HTERT RPE-1 (cell line): ENCODE data around the gene USH1G.
"Not testable (repeated sequence)": the region's sequence is repeated elsewhere in the genome, so short reads cannot be mapped to it uniquely, and the experiment has no call there.

Experiments used
- in situ Hi-C: fragments of 300-500 bp; cut with MboI; formaldehyde crosslinking; loops from 4 replicates; pipeline ENCODE4 v1.14.3; 2020; ENCODE audit warnings: low sequenced_read_pairs

The USH1G gene

GRCh38 chr17:74922694-74923537 is at the start of gene USH1G:
TSS of gene USH1G (minus strand) at chr17:74923255. CDS start at chr17:74923073, 182 bp downstream.
- in situ Hi-C loops = no loop called here

DNA sequence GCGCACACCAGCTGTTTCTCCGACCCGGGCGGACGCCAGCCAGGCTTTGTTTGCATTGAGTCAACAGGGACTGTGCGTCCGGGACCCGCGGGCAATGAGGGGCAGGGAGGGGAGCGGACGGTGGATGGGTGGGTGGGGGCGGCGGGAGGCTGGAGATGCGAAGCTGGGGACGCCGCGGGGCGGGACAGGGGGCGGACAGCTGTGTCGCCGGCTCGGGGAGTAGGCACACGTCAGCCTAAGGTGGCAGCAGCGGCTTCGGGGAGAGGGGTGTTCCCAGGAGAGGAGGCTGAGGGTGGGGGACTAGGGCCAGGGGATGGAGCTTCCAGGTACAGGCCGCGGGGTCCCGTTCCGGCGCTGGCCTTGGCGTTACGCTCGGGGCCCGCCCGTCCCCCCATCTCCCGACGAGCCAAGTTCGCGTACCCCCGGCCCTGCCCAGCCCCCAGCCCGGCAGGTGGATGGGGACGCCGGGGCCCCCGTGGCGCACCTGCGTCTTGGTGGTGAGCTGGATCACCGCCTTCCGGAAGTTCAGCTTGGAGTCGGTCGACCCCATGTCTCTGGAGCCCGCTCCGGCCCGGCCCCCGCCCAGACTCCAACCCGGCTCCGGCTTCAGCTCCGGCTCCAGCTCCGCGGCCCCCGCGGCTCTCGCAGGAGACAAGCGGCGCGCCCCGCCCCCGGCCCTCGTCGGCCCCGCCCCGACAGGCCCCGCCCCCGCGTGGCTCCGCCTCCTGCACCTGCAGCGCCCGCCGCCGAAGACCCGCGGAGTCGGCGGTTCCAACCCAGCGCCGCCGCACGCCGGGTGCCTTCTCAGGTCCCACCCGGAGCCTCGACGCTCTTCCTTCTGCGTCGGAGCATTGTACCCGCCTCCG is 49.3 kb upstream of the USH1G start, which contains the start of gene HID1:
HID1 (minus strand) TSS at position 653 of the 866 bp plus-strand sequence; CDS start at position 550, 103 bp downstream.
- in situ Hi-C loops = no loop called here

DNA sequence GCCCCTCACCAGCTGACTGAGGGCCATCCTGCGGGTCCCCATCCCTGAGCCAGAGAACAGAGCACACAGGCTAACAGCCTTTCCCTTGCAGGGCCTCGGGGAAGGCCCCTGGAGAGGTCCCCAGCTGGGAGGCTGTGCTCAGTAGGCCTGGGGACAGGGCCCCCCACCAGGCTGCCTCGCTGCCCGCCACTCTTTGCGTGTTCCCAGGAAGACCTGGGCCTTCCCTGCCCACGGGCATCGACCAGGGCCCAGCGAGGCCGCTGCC is 48.7 kb upstream of the USH1G start:
- in situ Hi-C loops = no loop called here

- in situ Hi-C loops = no loop called here
Observed at GRCh38 chr17:74971069-74971841, 48.2 kb upstream of the USH1G start.

GRCh38 chr17:74970395-74970794 is 47.3 kb upstream of the USH1G start:
- in situ Hi-C loops = no loop called here

DNA sequence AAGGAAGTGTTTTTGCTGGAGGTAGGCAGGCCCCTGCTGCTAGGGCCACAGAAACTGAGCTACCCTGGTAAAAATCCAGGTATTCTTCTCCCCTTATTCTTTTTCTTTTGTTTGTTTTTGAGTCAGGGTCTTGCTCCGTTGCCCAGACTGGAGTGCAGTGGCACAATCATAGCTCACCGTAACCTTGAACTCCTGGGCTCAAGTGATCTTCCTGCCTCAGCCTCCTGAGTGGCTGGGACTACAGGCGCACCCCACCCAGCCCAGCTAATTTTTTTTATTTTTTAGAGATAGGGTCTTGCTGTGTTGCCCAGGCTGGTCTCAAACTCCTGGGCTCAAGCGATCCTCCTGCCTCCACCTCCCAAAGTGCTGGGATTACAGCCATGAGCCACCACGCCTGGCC is 46.4 kb upstream of the USH1G start:
- in situ Hi-C loops = not testable (repeated sequence)

DNA sequence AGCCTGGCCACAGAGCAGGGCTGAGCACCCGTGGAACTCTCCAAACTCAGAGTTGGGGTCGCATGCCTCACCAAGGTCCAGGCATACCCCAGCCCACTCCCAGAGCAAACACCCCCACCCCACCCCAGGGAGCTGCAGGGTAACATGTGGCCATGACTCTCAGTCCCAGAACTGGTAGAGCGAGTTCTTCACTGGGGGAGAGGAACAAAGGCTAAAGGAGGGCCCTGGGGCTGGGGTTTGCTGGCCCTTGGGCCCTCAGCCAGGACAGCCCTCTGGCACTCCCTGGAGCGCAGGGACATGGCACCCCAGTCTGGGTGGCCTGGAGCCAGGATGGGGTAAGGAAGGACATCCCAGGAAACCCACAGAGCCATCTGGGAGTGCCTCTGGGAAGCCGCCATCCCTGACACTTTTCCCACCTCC is 45.3 kb upstream of the USH1G start:
- in situ Hi-C loops = no loop called here

DNA sequence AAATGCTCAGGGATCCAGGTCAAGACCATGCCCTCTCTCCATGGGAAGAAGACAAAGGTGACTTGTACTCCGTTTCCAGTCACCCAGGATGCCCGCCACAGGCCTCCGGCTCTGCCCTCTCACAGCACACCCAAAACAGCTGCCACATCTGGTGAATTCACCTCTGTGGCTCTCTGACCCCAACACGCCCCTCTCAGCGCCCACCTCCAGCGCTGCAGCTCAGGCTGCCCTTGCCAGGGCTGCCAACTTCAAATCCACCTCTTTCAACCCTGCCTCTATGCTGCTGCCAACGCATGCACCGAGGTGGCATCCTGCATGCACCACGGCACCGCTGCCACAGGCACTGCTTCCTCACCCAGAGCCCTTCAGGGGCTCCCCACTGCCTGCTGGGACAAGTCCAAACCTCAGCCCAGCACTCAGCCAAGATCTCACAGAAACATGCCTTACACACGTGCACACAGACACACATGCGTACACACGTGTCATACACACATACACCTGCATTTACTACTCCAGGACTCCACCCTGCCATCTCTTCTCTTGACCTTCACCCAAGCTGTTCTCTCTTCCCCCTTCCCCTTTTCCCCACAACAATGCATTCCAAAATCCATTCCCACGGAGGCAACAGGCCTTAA is 42.0 kb upstream of the USH1G start:
- in situ Hi-C loops = no loop called here

DNA sequence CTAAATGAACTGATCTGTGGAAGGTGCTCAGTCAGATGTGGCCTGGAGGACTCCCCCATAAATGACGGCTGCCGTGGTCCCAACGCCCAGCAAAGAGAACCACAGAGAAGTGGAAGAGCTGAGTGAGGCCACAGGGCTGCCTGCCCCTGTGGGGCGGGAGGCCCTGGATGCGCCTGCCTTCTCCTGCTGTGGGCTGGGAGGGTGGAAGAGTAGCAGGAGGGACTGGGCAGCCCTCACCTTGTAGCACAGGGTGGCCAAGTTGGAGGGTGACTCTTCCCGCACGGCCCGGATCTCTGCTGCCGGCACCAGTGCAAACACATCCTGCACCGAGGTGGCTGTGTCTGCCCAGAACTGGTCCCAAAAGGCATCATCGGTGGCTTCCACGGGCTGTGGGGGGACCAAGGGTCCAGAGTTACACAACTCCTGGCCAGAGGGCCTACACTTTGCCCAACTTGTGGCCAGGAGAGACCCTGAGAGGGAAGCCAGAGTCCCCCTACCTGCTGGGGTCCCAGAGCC is 41.2 kb upstream of the USH1G start:
- in situ Hi-C loops = no loop called here

DNA sequence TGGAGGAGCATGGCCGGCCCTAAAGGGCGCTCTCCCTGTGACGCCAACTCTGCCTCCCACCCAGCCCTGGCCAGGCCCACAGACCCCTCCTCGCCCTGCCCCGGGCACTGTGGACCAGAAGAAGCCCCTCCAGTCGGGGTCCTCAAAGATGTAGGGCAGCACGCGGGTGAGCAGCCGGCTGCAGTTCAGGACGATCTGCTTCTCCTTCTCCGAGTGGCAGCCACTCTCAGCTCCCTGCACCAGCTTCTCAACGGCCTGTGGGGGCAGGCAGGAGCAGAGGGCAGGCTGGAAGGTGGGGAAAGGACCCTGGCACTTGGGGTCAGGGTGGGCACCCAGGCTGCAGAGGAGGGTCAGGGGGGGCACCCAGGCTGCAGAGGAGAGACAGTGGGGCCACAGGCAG is 40.6 kb upstream of the USH1G start:
- in situ Hi-C loops = no loop called here

GRCh38 chr17:74962622-74963394 is 39.8 kb upstream of the USH1G start:
- in situ Hi-C loops = no loop called here

GRCh38 chr17:74961657-74962350 is 38.7 kb upstream of the USH1G start:
- in situ Hi-C loops = no loop called here

DNA sequence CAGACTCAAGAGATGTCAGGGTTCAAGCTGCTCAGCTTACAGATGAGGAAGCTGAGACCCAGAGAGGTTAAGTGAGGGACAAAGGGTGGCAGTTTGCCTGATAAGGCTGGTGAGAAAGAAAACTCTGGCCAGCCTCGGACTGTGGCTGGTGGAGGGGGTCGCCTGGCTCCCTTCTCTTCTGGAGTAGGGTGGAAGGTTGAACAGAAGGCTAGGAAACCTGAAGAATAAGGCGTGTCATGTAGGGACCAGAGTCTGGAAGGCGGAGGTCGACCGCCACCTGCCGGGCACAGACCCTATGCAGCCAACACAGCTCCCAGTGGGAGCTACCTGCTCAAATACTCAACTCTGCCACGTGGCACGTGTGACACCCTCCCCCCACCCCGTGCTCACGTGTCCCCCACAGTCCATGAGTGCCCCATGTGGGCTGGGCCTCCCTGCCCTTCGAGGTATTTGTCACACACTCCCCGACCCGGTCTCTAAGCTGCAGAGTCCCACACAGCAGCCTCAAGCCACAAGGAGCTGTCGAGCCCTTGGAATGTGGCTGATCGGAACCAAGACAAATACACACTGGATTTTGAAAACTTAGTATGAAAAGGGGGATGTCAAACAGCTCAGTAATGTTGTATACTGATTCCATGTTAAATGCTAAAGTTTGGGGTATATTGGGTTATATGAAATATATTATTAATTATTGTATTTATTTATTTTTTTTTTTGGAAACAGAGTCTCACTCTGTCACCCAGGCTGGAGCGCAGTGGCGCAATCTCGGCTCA is 37.7 kb upstream of the USH1G start:
- in situ Hi-C loops = no loop called here

GRCh38 chr17:74959826-74960515 is 36.9 kb upstream of the USH1G start:
- in situ Hi-C loops = no loop called here

- in situ Hi-C loops = no loop called here
Observed at GRCh38 chr17:74957935-74958740, 35.1 kb upstream of the USH1G start.

DNA sequence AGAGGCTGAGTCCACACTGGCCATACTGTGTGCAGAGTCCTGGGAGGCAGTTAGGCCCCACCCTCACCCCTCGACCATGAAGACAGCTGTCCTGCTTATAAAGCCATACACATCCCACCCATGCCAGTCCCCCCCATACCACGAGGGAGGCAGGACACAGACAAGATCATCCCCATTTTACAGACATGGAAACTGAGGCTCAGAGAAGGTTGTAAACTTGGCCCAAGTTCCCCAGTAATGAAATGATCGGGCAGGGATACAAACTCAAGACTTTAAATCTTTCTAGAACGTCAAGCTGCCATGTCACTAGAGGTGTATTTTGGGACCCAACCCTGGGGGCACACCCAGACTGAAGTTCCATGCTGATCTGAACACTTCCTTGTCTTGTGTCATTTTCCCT is 33.0 kb upstream of the USH1G start:
- in situ Hi-C loops = no loop called here
